Endothelial cell of umbilical vein (primary cell): Measurements from ENCODE around the gene CBY2. TPM values are rescaled to one million over a fixed set of nuclear protein-coding genes. Genes with fewer than 3 reads are reported as not detected.

ENCODE experiments used
- BruUV-seq: library from RNA; stranded (reverse); fragments of 400-500 nt; replicated peaks from 2 replicates; lab custom pipeline; 2021; lab: Mats Ljungman, UMichigan
- CTCF ChIA-PET: fragments of 300-600, 350-600 bp; sonication (Branson Sonifier 250); formaldehyde crosslinking; loops from one replicate; lab custom pipeline; 2021; ENCODE audit warnings: antibody characterized with exemption, inconsistent platforms; lab: Charles Lee
- POLR2A ChIA-PET: fragments of 300-600, 350-600 bp; sonication (Branson Sonifier 250); formaldehyde crosslinking; loops from one replicate; lab custom pipeline; 2021; ENCODE audit warnings: antibody characterized with exemption, inconsistent platforms; lab: Charles Lee
- DNase-seq: peaks from one replicate; pipeline ENCODE4 v3.0.0-alpha.2; 2011; ENCODE audit warnings: low read depth, low spot score
- FAIRE-seq: peaks from 2 replicates; lab custom pipeline; 2011; peaks lifted over from hg19 to GRCh38; lab: Jason Lieb, UNC
- H2AFZ ChIP-seq: 2 replicates; pipeline ENCODE4 v1.6.0; 2012; ENCODE audit warnings: low read depth, low read length, control low read depth, inconsistent platforms
- H3K27ac ChIP-seq: 2 replicates; pipeline ENCODE4 v1.5.1; 2011; ENCODE audit warnings: low read depth, mild to moderate bottlenecking, control low read depth, low read length, moderate library complexity; ENCODE audit not compliant: insufficient read depth
- H3K27me3 ChIP-seq, 2 experiments: 2 replicates each; pipeline versions ENCODE4 v1.6.0 to v1.6.1; 2011; ENCODE audit warnings: low read length in 2 of 2, mixed read lengths in 1 of 2; ENCODE audit not compliant: control insufficient read depth in 2 of 2, insufficient read depth in 2 of 2
- H3K36me3 ChIP-seq, 2 experiments: 2 replicates in 1 of 2; 3 replicates in 1 of 2; pipeline ENCODE4 v1.5.1; 2011; ENCODE audit warnings: low read length in 2 of 2, mild to moderate bottlenecking in 1 of 2, moderate library complexity in 1 of 2; ENCODE audit not compliant: control insufficient read depth in 2 of 2, insufficient read depth in 2 of 2; ENCODE audit errors: extremely low read depth in 1 of 2
- H3K4me1 ChIP-seq: 3 replicates; pipeline ENCODE4 v1.5.1; 2011; ENCODE audit warnings: mild to moderate bottlenecking, low read length; ENCODE audit not compliant: control insufficient read depth, insufficient read depth; ENCODE audit errors: extremely low read depth
- H3K4me2 ChIP-seq: 2 replicates; pipeline ENCODE4 v1.6.1; 2011; ENCODE audit warnings: low read length, control low read depth, mixed read lengths; ENCODE audit not compliant: insufficient read depth
- H3K4me3 ChIP-seq, 3 experiments: fragments of 200-600 bp in 1 of 3; sonication (generic), shearing (Covaris generic) in 1 of 3; replicated peaks in 1 of 3; 2 replicates each; pipeline ENCODE4 v1.5.1; 2011 to 2016; ENCODE audit warnings: control low read depth in 3 of 3, low read length in 3 of 3, mild to moderate bottlenecking in 2 of 3, inconsistent platforms in 1 of 3, low read depth in 1 of 3, moderate library complexity in 1 of 3; ENCODE audit not compliant: insufficient read depth in 1 of 3
- H3K79me2 ChIP-seq: 2 replicates; pipeline ENCODE4 v1.6.0; 2012; ENCODE audit warnings: low read length, inconsistent platforms; ENCODE audit not compliant: control insufficient read depth, insufficient read depth
- H3K9ac ChIP-seq: replicated peaks from 2 replicates; pipeline ENCODE3; 2011; ENCODE audit warnings: low read length, control low read depth; ENCODE audit not compliant: insufficient read depth; ENCODE audit errors: extremely low read depth
- H3K9me1 ChIP-seq: replicated peaks from 3 replicates; pipeline ENCODE4 v1.6.0; 2011; ENCODE audit warnings: mild to moderate bottlenecking, low read length; ENCODE audit not compliant: control insufficient read depth, insufficient read depth; ENCODE audit errors: extremely low read depth
- H3K9me3 ChIP-seq: replicated peaks from 2 replicates; pipeline ENCODE4 v1.5.1; 2012; ENCODE audit warnings: low read length, inconsistent platforms; ENCODE audit not compliant: control insufficient read depth, insufficient read depth
- H4K20me1 ChIP-seq: replicated peaks from 2 replicates; pipeline ENCODE3; 2011; ENCODE audit warnings: mild to moderate bottlenecking, low read length; ENCODE audit not compliant: control insufficient read depth, insufficient read depth; ENCODE audit errors: extremely low read depth
- EZH2 ChIP-seq: IDR thresholded peaks from 2 replicates; pipeline ENCODE4 v1.6.1; 2012; ENCODE audit warnings: borderline replicate concordance, low read depth, mild to moderate bottlenecking, moderate library complexity, low read length, inconsistent platforms; ENCODE audit not compliant: severe bottlenecking
- FOS ChIP-seq: IDR thresholded peaks from 2 replicates; pipeline ENCODE4 v1.6.1; 2011; ENCODE audit warnings: mild to moderate bottlenecking, low read length, moderate library complexity, borderline replicate concordance; ENCODE audit not compliant: insufficient read depth
- GATA2 ChIP-seq: IDR thresholded peaks from 2 replicates; pipeline ENCODE4 v1.7.0; 2011; ENCODE audit warnings: low read depth, mild to moderate bottlenecking, moderate library complexity, mixed read lengths, low read length; ENCODE audit not compliant: insufficient read length, insufficient read depth
- JUN ChIP-seq: IDR thresholded peaks from 2 replicates; pipeline ENCODE4 v1.6.1; 2011; ENCODE audit warnings: borderline replicate concordance, low read depth; ENCODE audit not compliant: insufficient read length, insufficient read depth
- MYC ChIP-seq: IDR thresholded peaks from one replicate; pipeline ENCODE4 v1.6.1; 2011; ENCODE audit warnings: mild to moderate bottlenecking, low read depth, low read length
- POLR2A ChIP-seq: IDR thresholded peaks from 2 replicates; pipeline ENCODE4 v1.6.1; 2012; ENCODE audit warnings: low read depth, mild to moderate bottlenecking, control low read depth, low read length
- POLR2AphosphoS5 ChIP-seq: IDR thresholded peaks from 2 replicates; pipeline ENCODE4 v1.6.1; 2012; ENCODE audit warnings: low read depth, mild to moderate bottlenecking, control low read depth, low read length, moderate library complexity; ENCODE audit not compliant: insufficient read depth
- dilution Hi-C: fragments of 300-500 bp; cut with MboI; formaldehyde crosslinking; loops from one replicate; pipeline ENCODE4 v1.15.0; 2019; ENCODE audit warnings: low sequenced_read_pairs; ENCODE audit not compliant: extremely low pct_ligation_motif_present
- intact Hi-C: fragments of 100-400 bp; cut with micrococcal nuclease; formaldehyde crosslinking; loops from one replicate; pipeline ENCODE4 v1.10.0; 2022
- polyA plus RNA-seq, 4 experiments: library from polyadenylated mRNA; depleted of rRNA in 3 of 4; stranded (reverse) in 3 of 4; unstranded in 1 of 4; fragments of >200 nt; gene quantifications; 2 replicates each; pipeline versions ENCODE4 v1.2.1 to v1.2.3, GENCODE V29; 2011 to 2012; ENCODE audit warnings: missing spikeins in 1 of 4
- total RNA-seq: library from RNA; stranded (reverse); gene quantifications from 2 replicates; pipeline ENCODE4 v1.2.3, GENCODE V29; 2021
- TF ChIP-seq, protein P1 (sequence below): IDR thresholded peaks from 2 replicates; pipeline ENCODE4 v1.6.1; 2011; ENCODE audit not compliant: insufficient read depth, insufficient read length
- TF ChIP-seq, protein P2 (sequence below), 2 donors: IDR thresholded peaks; 1 replicate in 1 of 2; 2 replicates in 1 of 2; pipeline ENCODE4 v1.5.1; 2011; ENCODE audit warnings: low read length in 2 of 2, mild to moderate bottlenecking in 2 of 2, moderate library complexity in 2 of 2, control low read depth in 1 of 2, inconsistent platforms in 1 of 2, low read depth in 1 of 2; ENCODE audit not compliant: insufficient read depth in 1 of 2; ENCODE audit errors: extremely low read depth in 1 of 2

Gene CBY2
- total and polyA plus RNA-seq, 2 donors (not counting 3 experiments of a cell fraction or from before 2014, with no cell fraction given): not detected

DNA sequence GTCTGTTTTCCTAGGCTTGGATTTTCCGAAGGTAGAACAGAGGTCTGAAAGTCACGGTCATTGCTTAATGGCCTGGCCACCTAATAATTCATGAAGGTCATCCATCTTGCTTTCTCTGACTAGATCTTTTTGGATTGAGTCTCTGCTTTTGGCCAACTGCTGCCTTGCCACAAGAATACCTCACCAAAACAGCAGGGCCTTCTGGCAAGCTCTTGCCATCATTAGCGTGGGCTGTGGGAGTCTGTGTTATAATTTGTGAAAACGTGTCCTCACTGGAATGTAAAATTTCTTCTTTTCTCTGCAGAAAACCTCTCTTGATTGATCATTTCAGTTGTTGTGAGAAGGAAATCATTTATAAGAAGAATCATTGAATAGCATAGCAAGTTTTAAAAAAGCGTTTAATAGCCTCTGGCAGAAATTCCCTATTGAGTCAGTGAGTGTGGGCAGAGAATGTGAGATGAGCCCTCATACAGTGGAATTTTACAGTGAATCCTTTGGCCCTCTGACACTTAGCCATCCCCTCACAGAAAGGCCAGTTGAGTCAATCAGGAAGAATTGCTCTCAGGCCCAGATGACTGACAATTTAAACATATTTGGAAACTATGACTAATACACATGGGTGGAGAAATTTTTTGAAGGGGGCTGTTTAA is 43.4 kb upstream of the CBY2 start:
- DNase-seq: no peak
- H2AFZ ChIP-seq: no peak overlapping the region
- no TSS peak for BruUV-seq
- intact Hi-C loops: no loop called here
- H3K4me1 ChIP-seq: no peaks in the 10 kb centered on the region
- no peak overlapping the region for H3K4me2 ChIP-seq
- no peak overlapping the region for H3K9ac ChIP-seq
- no peaks in the 10 kb centered on the region for H3K27me3 ChIP-seq
- no peak overlapping the region for H3K4me3 ChIP-seq
- TF ChIP-seq GATA2: no peak
- TF ChIP-seq FOS: no peak
- TF ChIP-seq POLR2AphosphoS5: no peak
- no peak for TF ChIP-seq JUN
- TF ChIP-seq, protein P1, sequence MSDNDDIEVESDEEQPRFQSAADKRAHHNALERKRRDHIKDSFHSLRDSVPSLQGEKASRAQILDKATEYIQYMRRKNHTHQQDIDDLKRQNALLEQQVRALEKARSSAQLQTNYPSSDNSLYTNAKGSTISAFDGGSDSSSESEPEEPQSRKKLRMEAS: no peak
- TF ChIP-seq, protein P2, sequence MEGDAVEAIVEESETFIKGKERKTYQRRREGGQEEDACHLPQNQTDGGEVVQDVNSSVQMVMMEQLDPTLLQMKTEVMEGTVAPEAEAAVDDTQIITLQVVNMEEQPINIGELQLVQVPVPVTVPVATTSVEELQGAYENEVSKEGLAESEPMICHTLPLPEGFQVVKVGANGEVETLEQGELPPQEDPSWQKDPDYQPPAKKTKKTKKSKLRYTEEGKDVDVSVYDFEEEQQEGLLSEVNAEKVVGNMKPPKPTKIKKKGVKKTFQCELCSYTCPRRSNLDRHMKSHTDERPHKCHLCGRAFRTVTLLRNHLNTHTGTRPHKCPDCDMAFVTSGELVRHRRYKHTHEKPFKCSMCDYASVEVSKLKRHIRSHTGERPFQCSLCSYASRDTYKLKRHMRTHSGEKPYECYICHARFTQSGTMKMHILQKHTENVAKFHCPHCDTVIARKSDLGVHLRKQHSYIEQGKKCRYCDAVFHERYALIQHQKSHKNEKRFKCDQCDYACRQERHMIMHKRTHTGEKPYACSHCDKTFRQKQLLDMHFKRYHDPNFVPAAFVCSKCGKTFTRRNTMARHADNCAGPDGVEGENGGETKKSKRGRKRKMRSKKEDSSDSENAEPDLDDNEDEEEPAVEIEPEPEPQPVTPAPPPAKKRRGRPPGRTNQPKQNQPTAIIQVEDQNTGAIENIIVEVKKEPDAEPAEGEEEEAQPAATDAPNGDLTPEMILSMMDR (IDR thresholded peaks at IDR 0.05; ENCODE audit: extremely low read depth in 1 of 2, insufficient read depth in 1 of 2, low read depth in 1 of 2, low read length in 2 of 2): no peak
- TF ChIP-seq MYC: no peak
- TF ChIP-seq POLR2A: no peak
- no peak for TF ChIP-seq EZH2
- no peak overlapping the region for H3K27ac ChIP-seq
- no peaks in the 10 kb centered on the region for H3K9me3 ChIP-seq
- H4K20me1 ChIP-seq: no peaks in the 10 kb centered on the region
- H3K79me2 ChIP-seq: no peaks in the 10 kb centered on the region
- H3K9me1 ChIP-seq: no peaks in the 10 kb centered on the region
- dilution Hi-C loops: no loop called here
- ChIA-PET CTCF (no interaction called here), POLR2A (no interaction called here)
- no peaks in the 10 kb centered on the region for H3K36me3 ChIP-seq
- no peak for FAIRE-seq
